NK-92 (cell line): ENCODE measurements around the gene SLC66A2.

Experiments
- DNase-seq: peaks from one replicate; lab custom pipeline; 2025; ENCODE audit not compliant: unreplicated experiment; lab: John Stamatoyannopoulos, UW

The SLC66A2 gene

GRCh38 chr18:79921984-79922965 lies 29.2 kb downstream of the SLC66A2 start:
- DNase-seq: no peak

DNA sequence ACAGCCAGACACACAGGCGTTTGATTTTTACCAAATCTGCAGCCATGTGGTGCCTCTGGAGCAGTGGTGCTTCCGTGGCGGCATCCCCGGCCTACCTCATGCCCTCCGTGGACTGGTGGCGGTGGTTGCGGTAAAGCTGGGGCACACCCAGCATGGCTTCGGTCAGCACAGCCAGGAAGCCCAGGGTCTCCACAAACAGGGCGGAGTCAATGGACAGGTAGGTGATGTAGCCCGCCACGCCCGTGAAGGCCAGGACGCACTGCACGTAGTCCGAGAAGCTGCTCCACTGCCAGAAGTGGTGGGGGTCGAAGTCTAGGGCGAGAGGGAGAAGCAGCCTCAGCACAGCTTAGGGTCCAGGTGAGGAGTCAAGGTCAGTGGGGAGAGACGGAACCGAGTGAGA lies 32.4 kb downstream of the SLC66A2 start:
- no peak for DNase-seq

DNA sequence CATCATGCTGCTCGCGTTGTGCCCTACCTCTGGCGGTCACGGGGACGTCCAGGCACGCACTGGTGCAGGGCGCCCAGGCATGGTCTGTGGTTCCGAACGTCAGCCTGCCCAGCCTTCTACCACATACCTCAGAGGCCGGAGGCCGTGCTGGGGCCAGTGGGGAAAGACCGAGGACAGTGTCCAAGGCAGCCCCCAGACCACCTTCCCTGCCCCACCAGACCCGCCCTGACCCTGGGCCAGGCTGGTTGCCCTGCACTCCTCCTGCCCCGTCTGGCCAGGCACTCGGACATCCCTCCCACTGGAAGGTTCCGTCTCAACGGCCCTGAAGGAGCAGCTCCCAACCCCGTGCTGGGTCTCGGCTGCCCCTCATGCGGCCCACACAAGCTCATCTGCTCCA lies 32.8 kb downstream of the SLC66A2 start:
- DNase-seq: no peak

DNA sequence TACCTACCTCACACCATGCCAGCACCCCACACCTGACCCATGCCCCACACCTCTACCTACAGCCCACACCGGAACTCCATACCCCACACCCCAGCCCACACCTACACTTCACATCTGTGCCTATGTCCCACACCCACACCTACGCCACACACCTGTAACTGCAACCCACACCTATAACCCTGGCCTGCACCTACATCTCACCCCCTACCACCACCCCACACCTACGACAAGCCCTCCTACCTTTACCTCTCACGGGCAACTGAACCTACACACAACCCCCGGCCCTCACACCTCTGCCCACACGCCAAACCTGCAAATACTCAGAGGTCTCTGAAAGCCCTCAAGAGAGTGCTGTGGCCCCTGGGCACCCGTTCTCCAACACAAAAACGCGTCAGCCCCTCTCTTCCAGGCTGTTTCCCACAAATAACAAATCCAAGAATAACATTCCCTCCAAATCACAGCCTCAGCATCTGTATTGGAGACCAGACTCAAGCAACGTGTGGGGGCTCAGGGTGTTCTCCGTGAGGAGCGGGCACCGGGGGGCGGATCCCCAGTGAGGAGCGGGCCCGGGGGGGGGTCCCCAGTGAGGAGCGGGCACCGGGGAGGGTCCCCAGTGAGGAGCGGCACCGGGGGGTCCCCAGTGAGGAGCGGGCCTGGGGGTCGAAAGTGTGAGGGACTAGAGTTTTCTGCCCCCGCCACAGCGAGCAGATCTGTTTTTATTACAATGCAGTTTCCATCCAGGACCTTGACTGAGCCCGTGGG lies 33.4 kb downstream of the SLC66A2 start:
- no peak for DNase-seq

- no peak for DNase-seq
These were observed 34.1 kb downstream of the SLC66A2 start for GRCh38 chr18:79917169-79917852.

DNA sequence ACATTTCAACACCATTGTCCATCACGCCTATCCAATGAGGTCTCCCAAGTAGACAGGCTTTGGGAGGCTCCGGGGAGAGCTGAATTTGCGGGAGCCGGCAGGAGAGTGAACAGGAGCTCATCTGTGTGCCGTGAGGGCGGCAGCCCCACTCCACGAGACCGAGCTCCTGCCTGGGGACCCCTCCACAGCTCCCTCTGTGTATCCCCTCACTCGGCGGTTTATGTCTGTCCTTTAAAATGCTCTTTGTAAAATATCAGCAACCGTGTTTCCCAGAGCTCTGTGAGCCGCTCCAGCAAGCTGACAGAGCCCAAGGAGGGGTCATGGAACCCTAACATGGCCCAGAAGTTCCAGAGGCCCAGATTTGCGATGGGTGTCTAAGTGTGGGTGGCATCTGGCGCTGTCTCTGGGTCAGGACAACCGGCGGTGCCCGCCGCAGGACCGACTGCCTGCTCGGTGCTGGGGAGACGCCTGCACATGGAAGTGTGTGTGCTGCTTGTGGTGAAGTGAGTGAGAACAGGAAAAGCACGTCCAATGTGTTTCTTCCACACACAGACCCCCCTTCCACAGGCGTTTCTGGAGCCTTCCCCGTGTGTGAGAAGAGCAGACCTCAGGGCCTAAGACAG lies 34.8 kb downstream of the SLC66A2 start:
- DNase-seq: no peak

GRCh38 chr18:79916128-79916494 lies 35.3 kb downstream of the SLC66A2 start:
- DNase-seq: no peak

DNA sequence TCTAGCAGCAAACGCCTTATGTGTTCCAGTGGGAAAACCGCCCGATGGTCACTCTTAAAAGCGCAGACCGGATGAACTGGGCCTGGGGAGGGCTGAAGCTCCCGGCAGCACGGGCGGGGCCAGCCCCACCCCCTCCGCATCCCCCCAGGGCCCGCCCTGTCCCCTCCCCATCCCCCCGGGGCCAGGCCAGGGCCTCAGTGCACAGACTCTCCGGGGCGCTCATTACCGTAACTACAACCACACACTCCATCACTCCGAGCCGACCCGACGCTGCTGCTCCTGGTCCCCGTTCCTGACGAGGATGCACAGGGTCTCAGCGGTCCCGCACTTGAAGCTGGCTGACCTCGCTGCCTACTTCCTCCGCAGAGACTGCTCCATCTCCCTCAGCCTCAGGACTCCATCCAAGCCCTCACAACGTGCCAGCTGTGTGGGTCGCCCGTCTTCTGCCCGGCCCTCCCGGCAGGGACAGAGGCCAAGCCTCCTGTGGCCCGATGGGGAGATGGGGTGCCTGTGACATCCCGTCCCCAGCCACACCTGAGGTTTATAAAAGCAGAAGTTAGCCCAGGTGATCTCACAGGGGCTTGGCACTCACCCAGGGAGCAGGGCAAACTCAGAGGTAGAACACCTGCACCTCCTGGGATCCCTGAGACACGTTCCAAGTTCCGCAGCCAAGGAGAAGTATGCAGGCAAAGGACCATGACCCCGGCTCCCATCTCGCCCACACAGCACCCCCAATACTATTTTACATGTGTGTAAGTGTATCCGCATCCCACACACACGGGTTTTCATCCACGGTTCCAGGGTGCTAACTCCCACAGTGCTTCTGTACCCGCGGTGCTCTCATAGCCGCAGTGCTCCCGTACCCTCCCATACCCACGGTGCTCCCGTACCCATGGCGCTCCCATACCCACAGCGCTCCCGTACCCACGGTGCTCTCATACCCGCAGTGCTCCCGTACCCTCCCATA lies 36.0 kb downstream of the SLC66A2 start:
- DNase-seq: no peak

DNA sequence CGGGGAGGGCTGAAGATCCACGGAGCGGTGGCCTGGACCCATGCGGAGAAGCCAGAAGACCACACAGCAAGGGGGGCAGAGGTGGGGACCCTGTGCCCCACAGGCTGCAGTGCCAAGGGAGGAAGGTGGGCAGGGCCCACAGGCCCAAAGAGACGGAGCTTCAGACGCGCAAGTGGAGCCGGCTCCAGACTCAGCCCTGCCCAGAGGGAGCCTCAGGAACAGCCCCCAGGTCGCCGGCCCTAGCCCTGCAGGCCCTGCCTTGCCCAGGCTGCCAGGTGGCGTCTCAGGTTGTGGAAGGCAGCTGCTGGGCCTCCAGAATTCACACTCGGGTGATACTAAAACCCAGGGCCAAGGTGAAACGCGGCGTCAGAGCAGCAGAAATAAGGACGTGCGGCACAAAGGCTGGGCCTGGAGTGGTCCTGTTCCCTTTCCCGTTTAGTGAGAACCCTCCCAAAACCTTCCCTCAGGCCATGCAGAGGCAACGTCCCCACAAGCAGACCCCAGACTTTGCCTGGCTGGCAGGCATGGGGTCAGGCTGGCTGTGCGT lies 36.8 kb downstream of the SLC66A2 start:
- DNase-seq: no peak

DNA sequence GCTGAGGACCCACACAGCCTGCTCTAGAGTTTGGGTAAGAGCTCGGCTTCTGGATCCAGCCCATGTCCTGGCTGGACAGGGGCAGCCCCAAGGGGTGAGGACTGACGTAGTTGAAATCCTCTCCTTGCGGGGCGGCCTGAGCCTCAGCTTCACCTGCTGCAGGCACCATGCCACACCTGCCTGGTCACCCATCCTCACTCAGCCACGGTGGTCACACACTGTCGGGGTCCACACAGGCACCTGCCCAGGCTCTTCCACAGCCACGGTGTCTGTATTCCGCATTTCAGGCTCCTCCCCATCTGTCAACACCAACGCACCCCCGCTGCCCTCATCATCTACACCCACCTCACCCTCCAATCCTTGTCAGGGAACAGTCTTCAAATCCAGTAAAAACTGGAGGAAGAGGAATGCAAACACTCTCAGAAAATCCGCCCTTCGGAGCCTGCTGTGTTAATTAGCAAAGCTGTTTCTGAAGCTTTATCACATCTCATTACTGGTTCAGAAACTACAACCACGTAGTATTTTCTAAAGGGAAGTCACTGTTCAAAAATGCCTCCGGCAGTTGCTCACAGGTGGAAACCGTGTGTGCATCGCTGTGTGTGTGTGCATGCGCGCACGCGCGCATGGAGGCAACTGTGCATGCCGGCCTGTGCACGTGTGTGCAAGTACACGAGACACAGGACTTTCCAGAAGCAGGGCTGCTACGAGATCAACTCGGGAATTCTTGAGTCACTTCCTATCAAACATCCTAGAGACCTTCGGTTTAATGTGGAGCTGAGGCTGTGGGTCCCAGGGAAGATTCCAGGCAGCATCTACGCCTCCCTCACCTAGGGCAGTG lies 38.2 kb downstream of the SLC66A2 start:
- no peak for DNase-seq

- no peak for DNase-seq
These were observed 39.0 kb downstream of the SLC66A2 start for GRCh38 chr18:79912409-79912991.

DNA sequence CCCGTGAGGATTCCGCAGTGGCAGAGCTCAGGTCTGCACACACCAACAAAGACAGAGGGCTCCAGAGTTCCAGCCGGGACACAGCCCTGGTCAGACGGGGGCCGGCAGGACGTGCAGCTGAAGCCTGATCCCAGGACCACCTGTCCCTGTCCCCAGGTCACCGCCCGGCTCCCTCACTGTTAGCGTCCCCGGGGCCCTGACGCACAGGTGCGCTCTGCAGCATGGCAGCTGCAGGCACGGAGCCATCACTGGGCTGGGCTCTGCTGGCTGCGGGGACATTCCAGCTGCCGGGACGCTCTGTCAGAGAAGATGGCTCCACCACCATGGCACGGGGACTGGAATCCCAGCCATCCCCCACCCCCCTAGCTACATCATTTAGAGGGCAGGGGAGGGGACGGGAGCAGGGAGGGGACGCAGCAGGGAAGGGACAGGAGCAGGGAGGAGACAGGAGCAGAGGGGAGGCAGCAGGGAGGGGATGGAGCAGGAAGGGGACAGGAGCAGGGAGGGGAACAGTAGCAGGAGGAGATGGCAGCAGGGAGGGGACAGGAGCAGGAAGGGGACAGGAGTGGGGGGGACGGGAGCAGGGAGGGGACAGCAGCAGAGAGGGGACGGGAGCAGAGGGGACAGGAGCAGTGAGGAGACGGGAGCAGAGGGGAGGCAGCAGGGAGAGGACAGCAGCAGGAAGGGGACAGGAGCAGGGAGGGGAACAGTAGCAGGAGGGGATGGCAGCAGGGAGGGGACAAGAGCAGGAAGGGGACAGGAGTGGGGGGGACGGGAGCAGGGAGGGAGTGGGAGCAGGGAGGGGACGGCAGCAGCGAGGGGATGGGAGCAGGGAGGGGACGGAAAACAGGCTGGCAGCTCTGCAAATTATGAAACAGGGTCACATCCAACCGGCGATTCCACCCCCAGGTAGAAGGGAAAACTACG lies 39.8 kb downstream of the SLC66A2 start:
- DNase-seq: no peak

- no peak for DNase-seq
These were observed 40.7 kb downstream of the SLC66A2 start for GRCh38 chr18:79910563-79911343.

DNA sequence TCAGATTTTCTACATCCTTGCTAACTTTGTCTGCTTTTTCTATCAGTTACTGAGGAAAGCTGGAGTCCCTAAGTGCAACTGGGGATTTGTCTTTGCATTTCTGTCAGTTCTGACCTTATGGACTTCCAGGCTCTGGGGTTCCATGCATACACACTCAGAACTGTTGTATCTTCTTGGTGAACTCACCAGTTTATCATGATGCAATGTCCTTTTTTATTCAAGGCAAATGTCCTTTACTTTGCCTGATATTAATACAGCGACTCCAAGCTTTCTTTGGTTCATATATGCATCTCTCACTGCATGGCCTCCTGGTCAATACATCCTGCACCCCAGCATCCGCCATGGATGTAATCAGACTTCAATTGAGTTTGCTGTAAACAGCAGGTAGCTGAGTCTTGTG lies 44.7 kb downstream of the SLC66A2 start:
- DNase-seq: no peak

DNA sequence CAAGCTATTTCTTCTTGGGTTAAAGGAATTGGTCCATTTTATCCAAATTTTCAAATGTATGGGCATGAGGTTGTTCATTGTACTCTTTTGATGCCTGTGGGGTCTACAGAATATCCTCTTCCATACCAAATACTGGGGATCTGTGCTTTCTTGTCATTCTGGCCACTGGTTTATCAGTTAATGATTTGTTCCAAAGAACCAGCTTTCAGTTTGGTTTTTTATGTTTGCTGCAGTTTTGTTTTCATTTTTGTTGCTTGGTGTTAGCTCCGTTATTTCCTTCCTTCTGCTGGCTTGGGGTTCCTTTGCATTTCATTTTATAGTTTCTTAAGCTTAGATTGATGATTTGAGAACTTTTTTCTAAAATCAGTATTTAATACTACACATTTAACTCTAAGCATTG lies 45.5 kb downstream of the SLC66A2 start:
- DNase-seq: no peak

DNA sequence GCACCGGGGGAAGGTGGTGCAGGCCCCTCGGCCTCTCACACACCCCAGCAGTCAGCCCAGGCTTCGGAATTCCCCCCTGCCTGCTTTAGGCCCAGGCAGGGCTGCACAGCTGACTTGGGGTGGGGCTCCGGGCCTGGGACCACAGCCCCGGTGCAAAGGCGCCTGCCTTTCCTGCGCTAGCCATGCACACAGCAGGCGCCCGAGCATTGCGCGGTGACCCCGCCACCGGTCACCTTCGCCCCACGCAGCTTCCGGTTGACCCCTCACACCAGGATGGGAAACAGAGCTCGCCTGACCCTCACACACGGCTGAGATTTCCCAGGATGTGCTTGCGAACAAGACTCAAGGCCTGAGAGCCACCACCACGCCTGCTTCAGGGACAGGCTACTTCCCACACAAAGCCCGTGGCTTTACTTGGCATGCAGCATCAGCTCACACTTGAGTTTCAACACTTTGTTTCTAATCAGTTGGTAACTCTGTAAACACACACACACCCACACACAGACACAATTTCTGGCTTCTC lies 46.0 kb downstream of the SLC66A2 start:
- no peak for DNase-seq
